Osteocyte (in vitro differentiated cells): Measurements from ENCODE around the gene UBR1. TPM values are rescaled to one million over a fixed set of nuclear protein-coding genes. Genes with fewer than 3 reads are reported as not detected.
A peak's percentile ranks its signal among the peaks of the same experiment; 100 is the strongest.

Experiments used
- DNase-seq: peaks from one replicate; pipeline ENCODE4 v3.0.0; 2021; ENCODE audit warnings: mixed read lengths; ENCODE audit not compliant: unreplicated experiment; ENCODE audit errors: extremely low spot score
- H3K27ac Mint-ChIP-seq: one replicate; pipeline ENCODE4 v1.8.0; 2021; ENCODE audit warnings: mild to moderate bottlenecking, mixed read lengths; ENCODE audit not compliant: unreplicated experiment
- H3K27me3 Mint-ChIP-seq: one replicate; pipeline ENCODE4 v1.8.0; 2021; ENCODE audit warnings: mixed read lengths; ENCODE audit not compliant: unreplicated experiment
- H3K36me3 Mint-ChIP-seq: one replicate; pipeline ENCODE4 v1.8.0; 2021; ENCODE audit warnings: mixed read lengths; ENCODE audit not compliant: unreplicated experiment
- H3K4me1 Mint-ChIP-seq: one replicate; pipeline ENCODE4 v1.8.0; 2021; ENCODE audit warnings: mixed read lengths; ENCODE audit not compliant: unreplicated experiment
- H3K4me3 Mint-ChIP-seq: one replicate; pipeline ENCODE4 v1.8.0; 2021; ENCODE audit warnings: mild to moderate bottlenecking, moderate library complexity, mixed read lengths; ENCODE audit not compliant: unreplicated experiment
- H3K9me3 Mint-ChIP-seq: one replicate; pipeline ENCODE4 v1.8.0; 2021; ENCODE audit warnings: mixed read lengths; ENCODE audit not compliant: unreplicated experiment
- CTCF ChIP-seq: fragments of 200-600 bp; sonication (generic); IDR thresholded peaks from 2 replicates; pipeline ENCODE4 v1.5.0; 2021; ENCODE audit warnings: antibody characterized with exemption, mild to moderate bottlenecking, moderate library complexity
- total RNA-seq: library from RNA; stranded (reverse); gene quantifications from 2 replicates; pipeline ENCODE4 v1.2.1, GENCODE V29; 2021

The UBR1 gene
- total RNA-seq, 1 donor from 2014 or later, result 31.4 TPM

DNA sequence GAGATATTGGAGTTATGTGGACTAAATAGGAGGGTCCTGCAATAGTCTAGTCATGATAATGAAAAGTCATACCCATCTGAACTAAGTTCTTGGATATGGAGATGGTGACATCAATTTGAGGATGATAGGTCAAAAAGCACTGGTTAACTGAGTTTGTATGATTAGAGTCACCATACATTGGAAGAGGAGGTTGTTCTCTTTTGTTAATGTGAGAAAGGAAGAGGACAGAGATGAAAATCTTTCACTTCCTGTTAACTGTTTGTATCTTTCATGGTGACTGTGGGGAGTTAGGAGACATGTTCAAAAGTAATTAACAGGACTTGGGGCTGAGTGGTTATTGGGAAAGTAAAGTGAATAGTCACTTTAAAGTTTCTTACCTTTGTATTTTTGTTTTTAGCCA, 38.7 kb upstream of the UBR1 start:
- Mint-ChIP-seq H3K4me3 (no peak overlapping the region), H3K27me3 (no peaks in the 10 kb centered on the region), H3K9me3 (no peaks in the 10 kb centered on the region), H3K4me1 (no peaks in the 10 kb centered on the region), H3K36me3 (peaks cover 32% of the 10 kb centered on the region), H3K27ac (no peak overlapping the region)
- no peak for TF ChIP-seq CTCF
- DNase-seq, result no peak

GRCh38 chr15:43143203-43143941, 37.5 kb upstream of the UBR1 start:
- H3K9me3 Mint-ChIP-seq, result no peaks in the 10 kb centered on the region
- H3K36me3 Mint-ChIP-seq, result peaks cover 34% of the 10 kb centered on the region
- no peak for DNase-seq
- TF ChIP-seq CTCF, result no peak
- no peaks in the 10 kb centered on the region for H3K27me3 Mint-ChIP-seq
- no peak overlapping the region for H3K27ac Mint-ChIP-seq
- H3K4me1 Mint-ChIP-seq, result no peaks in the 10 kb centered on the region
- H3K4me3 Mint-ChIP-seq, result no peak overlapping the region

- H3K36me3 Mint-ChIP-seq, result peaks cover 27% of the 10 kb centered on the region
- no peak for DNase-seq
- TF ChIP-seq CTCF, result no peak
- H3K4me1 Mint-ChIP-seq, result peaks cover 21% of the 10 kb centered on the region
- H3K27ac Mint-ChIP-seq, result no peak overlapping the region
- H3K9me3 Mint-ChIP-seq, result no peaks in the 10 kb centered on the region
- no peak overlapping the region for H3K4me3 Mint-ChIP-seq
- H3K27me3 Mint-ChIP-seq, result no peaks in the 10 kb centered on the region
These were observed 29.5 kb upstream of the UBR1 start for GRCh38 chr15:43135351-43135750.

DNA sequence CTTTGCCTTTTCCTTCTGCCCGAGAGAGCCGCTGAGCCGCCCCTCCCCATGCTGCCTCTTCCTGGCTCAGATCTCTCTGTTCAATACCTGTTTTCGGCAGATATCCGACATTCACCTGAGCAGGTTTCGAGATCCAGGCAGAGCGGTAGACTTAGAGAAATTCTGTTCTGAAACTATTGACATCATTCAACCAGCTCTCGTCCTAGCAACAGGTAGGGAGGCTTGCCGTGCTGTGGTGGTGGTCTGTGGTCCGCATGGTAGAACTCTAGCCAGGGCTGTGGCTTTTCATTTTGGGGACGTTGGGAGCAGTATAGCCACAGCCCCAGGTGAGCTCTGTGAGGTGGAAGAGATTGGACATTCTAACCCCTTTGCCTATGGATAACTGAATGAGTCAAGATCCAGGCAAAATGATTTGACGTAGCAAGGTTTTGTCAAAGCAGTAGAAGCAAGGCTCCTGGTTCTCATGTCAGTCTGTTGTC, 28.4 kb upstream of the UBR1 start:
- H3K36me3 Mint-ChIP-seq, result peaks cover 21% of the 10 kb centered on the region
- no peaks in the 10 kb centered on the region for H3K27me3 Mint-ChIP-seq
- DNase-seq, result no peak
- H3K9me3 Mint-ChIP-seq, result no peaks in the 10 kb centered on the region
- H3K27ac Mint-ChIP-seq, result peak overlapping the region; percentile 73
- no peak for TF ChIP-seq CTCF
- peak overlapping the region; percentile 77 for H3K4me3 Mint-ChIP-seq
- H3K4me1 Mint-ChIP-seq, result peaks cover 21% of the 10 kb centered on the region

GRCh38 chr15:43133430-43134156, 27.8 kb upstream of the UBR1 start, which contains the start of gene TMEM62:
Gene TMEM62 (plus strand): TSS chr15:43133586. CDS start chr15:43133803, 217 bp downstream.
- Mint-ChIP-seq H3K36me3 (peaks cover 15% of the 10 kb centered on the region), H3K9me3 (peaks cover 4% of the 10 kb centered on the region), H3K27ac (peak within 1 kb of the TSS; percentile 85), H3K4me1 (peaks cover 21% of the 10 kb centered on the region), H3K4me3 (peak within 1 kb of the TSS; percentile 88), H3K27me3 (no peaks in the 10 kb centered on the region)
- no peak for DNase-seq
- TF ChIP-seq CTCF, result no peak
